C4-2B (cell line): ENCODE results near the gene HRH1.

Source experiments
- ZFX ChIP-seq: fragments of 450-650 bp; IDR thresholded peaks from 2 replicates; pipeline ENCODE4 v1.6.1; 2017
- TF ChIP-seq, protein P1 (sequence below): fragments of 450-650 bp; conservative IDR thresholded peaks from 2 replicates; pipeline ENCODE4 v1.5.1; 2017; ENCODE audit warnings: mild to moderate bottlenecking

DNA sequence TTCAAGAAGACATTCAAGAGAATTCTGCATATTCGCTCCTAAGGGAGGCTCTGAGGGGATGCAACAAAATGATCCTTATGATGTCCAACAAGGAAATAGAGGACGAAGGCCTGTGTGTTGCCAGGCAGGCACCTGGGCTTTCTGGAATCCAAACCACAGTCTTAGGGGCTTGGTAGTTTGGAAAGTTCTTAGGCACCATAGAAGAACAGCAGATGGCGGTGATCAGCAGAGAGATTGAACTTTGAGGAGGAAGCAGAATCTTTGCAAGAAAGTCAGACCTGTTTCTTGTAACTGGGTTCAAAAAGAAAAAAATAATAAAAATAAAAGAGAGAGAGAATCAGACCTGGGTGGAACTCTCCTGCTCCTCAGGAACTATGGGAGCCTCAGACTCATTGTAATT lies 106.2 kb downstream of the HRH1 start:
- TF ChIP-seq, protein P1, sequence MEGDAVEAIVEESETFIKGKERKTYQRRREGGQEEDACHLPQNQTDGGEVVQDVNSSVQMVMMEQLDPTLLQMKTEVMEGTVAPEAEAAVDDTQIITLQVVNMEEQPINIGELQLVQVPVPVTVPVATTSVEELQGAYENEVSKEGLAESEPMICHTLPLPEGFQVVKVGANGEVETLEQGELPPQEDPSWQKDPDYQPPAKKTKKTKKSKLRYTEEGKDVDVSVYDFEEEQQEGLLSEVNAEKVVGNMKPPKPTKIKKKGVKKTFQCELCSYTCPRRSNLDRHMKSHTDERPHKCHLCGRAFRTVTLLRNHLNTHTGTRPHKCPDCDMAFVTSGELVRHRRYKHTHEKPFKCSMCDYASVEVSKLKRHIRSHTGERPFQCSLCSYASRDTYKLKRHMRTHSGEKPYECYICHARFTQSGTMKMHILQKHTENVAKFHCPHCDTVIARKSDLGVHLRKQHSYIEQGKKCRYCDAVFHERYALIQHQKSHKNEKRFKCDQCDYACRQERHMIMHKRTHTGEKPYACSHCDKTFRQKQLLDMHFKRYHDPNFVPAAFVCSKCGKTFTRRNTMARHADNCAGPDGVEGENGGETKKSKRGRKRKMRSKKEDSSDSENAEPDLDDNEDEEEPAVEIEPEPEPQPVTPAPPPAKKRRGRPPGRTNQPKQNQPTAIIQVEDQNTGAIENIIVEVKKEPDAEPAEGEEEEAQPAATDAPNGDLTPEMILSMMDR, result no peak
- TF ChIP-seq ZFX, result no peak
